B cell (primary cell): ENCODE data around the gene CYTIP. TPM values are rescaled to one million over a fixed set of nuclear protein-coding genes. Genes with fewer than 3 reads are reported as not detected.

Source experiments
- ATAC-seq: fragments of 200-7000 bp; cut with Tn5 transposase; one replicate; pipeline ENCODE4 v1.10.0; 2021; ENCODE audit warnings: low read depth, mild to moderate bottlenecking, moderate number of reproducible peaks, moderate library complexity
- CTCF ChIA-PET: fragments of 350-600 bp; sonication (Branson Sonifier 250); formaldehyde crosslinking; loops from one replicate; lab custom pipeline; 2021; ENCODE audit warnings: antibody characterized with exemption, inconsistent platforms; lab: Charles Lee
- POLR2A ChIA-PET: fragments of 350-600 bp; sonication (Branson Sonifier 250); formaldehyde crosslinking; loops from one replicate; lab custom pipeline; 2021; ENCODE audit warnings: antibody characterized with exemption; lab: Charles Lee
- DNase-seq: peaks from one replicate; pipeline ENCODE4 v3.0.0; 2013
- H2AFZ ChIP-seq: 2 replicates; pipeline ENCODE4 v1.6.1; 2012; ENCODE audit warnings: mild to moderate bottlenecking, low read depth, low read length; ENCODE audit not compliant: insufficient read depth, poor library complexity, severe bottlenecking
- H3K27ac ChIP-seq, 2 donors: 1 replicate in 1 of 2; 2 replicates in 1 of 2; pipeline ENCODE4 v1.5.1; 2012 to 2013; ENCODE audit warnings: low read length in 2 of 2, mild to moderate bottlenecking in 2 of 2, moderate library complexity in 1 of 2
- H3K27me3 ChIP-seq, 4 experiments: fragments of 200-600 bp in 1 of 4; sonication (generic) in 1 of 4; replicated peaks in 1 of 4; 1 replicate in 2 of 4; 2 replicates in 2 of 4; pipeline versions ENCODE4 v1.6.1 to v1.7.0; 2013 to 2016; ENCODE audit warnings: low read length in 3 of 4, mild to moderate bottlenecking in 2 of 4, mixed read lengths in 1 of 4, moderate library complexity in 1 of 4; ENCODE audit not compliant: insufficient read depth in 4 of 4, control insufficient read depth in 3 of 4; ENCODE audit errors: control extremely low read depth in 1 of 4
- H3K36me3 ChIP-seq, 2 experiments: replicated peaks in 1 of 2; 1 replicate in 1 of 2; 2 replicates in 1 of 2; pipeline versions ENCODE4 v1.6.1 to v1.7.1; 2013; ENCODE audit warnings: low read length in 1 of 2; ENCODE audit not compliant: insufficient read depth in 2 of 2, control insufficient read depth in 1 of 2; ENCODE audit errors: control extremely low read depth in 1 of 2, extremely low read depth in 1 of 2
- H3K4me1 ChIP-seq, 2 donors: fragments of 200-600 bp in 1 of 2; sonication (generic) in 1 of 2; 1 replicate in 1 of 2; 2 replicates in 1 of 2; pipeline versions ENCODE4 v1.5.1 to v1.6.1; 2013 to 2017; ENCODE audit warnings: low read length in 2 of 2; ENCODE audit not compliant: control insufficient read depth in 2 of 2, insufficient read depth in 2 of 2
- H3K4me2 ChIP-seq: replicated peaks from 2 replicates; pipeline ENCODE3; 2012; ENCODE audit warnings: mild to moderate bottlenecking, low read depth, low read length; ENCODE audit not compliant: poor library complexity, severe bottlenecking
- H3K4me3 ChIP-seq, 5 experiments: fragments of 200-600 bp in 1 of 5; sonication (generic) in 1 of 5; 1 replicate in 3 of 5; 2 replicates in 2 of 5; pipeline versions ENCODE4 v1.5.1 to v1.7.0; 2011 to 2016; ENCODE audit warnings: low read length in 4 of 5, mild to moderate bottlenecking in 4 of 5, low read depth in 2 of 5, control low read depth in 1 of 5, moderate library complexity in 1 of 5; ENCODE audit not compliant: insufficient read depth in 1 of 5; ENCODE audit errors: control extremely low read depth in 1 of 5, extremely low read depth in 1 of 5
- H3K79me2 ChIP-seq: fragments of 200-600 bp; sonication (generic); one replicate; pipeline ENCODE4 v1.6.0; 2016; ENCODE audit warnings: low read length; ENCODE audit not compliant: control insufficient read depth, insufficient read depth
- H3K9ac ChIP-seq: fragments of 200-600 bp; sonication (generic); 2 replicates; pipeline ENCODE4 v1.6.1; 2017; ENCODE audit warnings: mild to moderate bottlenecking, low read length, moderate library complexity
- H3K9me3 ChIP-seq, 3 donors: one replicate each; pipeline versions ENCODE4 v1.6.1 to v1.7.1; 2013; ENCODE audit warnings: low read length in 2 of 3; ENCODE audit not compliant: control insufficient read depth in 2 of 3, insufficient read depth in 1 of 3; ENCODE audit errors: control extremely low read depth in 1 of 3
- H4K20me1 ChIP-seq: 2 replicates; pipeline ENCODE4 v1.6.0; 2012; ENCODE audit warnings: mild to moderate bottlenecking, low read length; ENCODE audit not compliant: insufficient read depth, control insufficient read depth, poor library complexity, severe bottlenecking
- H3K27ac Mint-ChIP-seq: one replicate; pipeline ENCODE4 v1.8.0; 2021; ENCODE audit warnings: mixed read lengths
- H3K27me3 Mint-ChIP-seq: one replicate; pipeline ENCODE4 v1.8.0; 2021; ENCODE audit warnings: mixed read lengths
- H3K4me1 Mint-ChIP-seq: one replicate; pipeline ENCODE4 v1.8.0; 2021; ENCODE audit warnings: mixed read lengths
- H3K4me3 Mint-ChIP-seq: one replicate; pipeline ENCODE4 v1.8.0; 2021; ENCODE audit warnings: mixed read lengths
- H3K9me3 Mint-ChIP-seq: one replicate; pipeline ENCODE4 v1.8.0; 2022; ENCODE audit warnings: mixed read lengths; ENCODE audit not compliant: insufficient read depth
- CTCF ChIP-seq: fragments of 200-600 bp; IDR thresholded peaks from one replicate; pipeline ENCODE4 v1.8.0; 2022; ENCODE audit warnings: antibody characterized with exemption, mild to moderate bottlenecking
- EZH2 ChIP-seq: IDR thresholded peaks from 2 replicates; pipeline ENCODE4 v1.6.1; 2012; ENCODE audit warnings: borderline replicate concordance, low read depth, mild to moderate bottlenecking, moderate library complexity, low read length; ENCODE audit not compliant: insufficient read depth, poor library complexity, severe bottlenecking
- WGBS: methylation state at CpG from one replicate; pipeline ENCODE4 v1.1.5; 2013; ENCODE audit warnings: missing lambda C conversion rate; ENCODE audit not compliant: insufficient coverage; 5-methylcytosine and 5-hydroxymethylcytosine counted together
- intact Hi-C: fragments of 100-400 bp; cut with micrococcal nuclease; formaldehyde crosslinking; loops from one replicate; pipeline ENCODE4 v1.10.0; 2022
- polyA minus RNA-seq: library from RNA; depleted of rRNA, polyadenylated mRNA; stranded (reverse); fragments of >200 nt; gene quantifications from 2 replicates; pipeline ENCODE4 v1.2.3, GENCODE V29; 2012
- polyA plus RNA-seq: library from polyadenylated mRNA; depleted of rRNA; stranded (reverse); fragments of >200 nt; gene quantifications from 2 replicates; pipeline ENCODE4 v1.2.3, GENCODE V29; 2012
- total RNA-seq, 2 donors: library from RNA; stranded (reverse); fragments of 120-200 nt in 1 of 2; gene quantifications; 1 replicate in 1 of 2; 2 replicates in 1 of 2; pipeline versions ENCODE4 v1.2.3 to v1.2.4, GENCODE V29; 2013 to 2022

CYTIP gene
- total RNA-seq (327 and 358 TPM in 2 replicates), polyA plus RNA-seq (73.0 and 147 TPM in 2 replicates), polyA minus RNA-seq (106 and 180 TPM in 2 replicates)
- 184 TPM for total RNA-seq (2013)

GRCh38 chr2:157443795-157444640 is at the start of gene CYTIP:
CYTIP (minus strand) TSS chr2:157444089; CDS start chr2:157444020, 69 bp downstream.
- Histone ChIP-seq H3K27me3 (no peaks in the 10 kb centered on the region), H3K4me3 (peak within 1 kb of the TSS; percentile 82 to 98 (median 92)), H2AFZ (peak within 1 kb of the TSS; percentile 56), H3K4me1 (peaks cover 40 to 43% of the 10 kb centered on the region in 2 donors), H3K36me3 (peaks cover 0 to 8% of the 10 kb centered on the region in 2 experiments), H3K9me3 (no peaks in the 10 kb centered on the region), H3K4me2 (peak within 1 kb of the TSS; percentile 76), H3K27ac (peak within 1 kb of the TSS; percentile 93 to 96), H4K20me1 (peaks cover 11% of the 10 kb centered on the region), H3K9ac (peak within 1 kb of the TSS; percentile 96), H3K79me2 (peaks cover 73% of the 10 kb centered on the region)
- Mint-ChIP-seq H3K27ac (peak within 1 kb of the TSS; percentile 95), H3K9me3 (no peaks in the 10 kb centered on the region), H3K4me1 (peaks cover 39% of the 10 kb centered on the region), H3K4me3 (peak within 1 kb of the TSS; percentile 94), H3K27me3 (no peaks in the 10 kb centered on the region)
- 11% methylated on average over 6 of the region's 13 CpGs for WGBS
- TF ChIP-seq EZH2 (no peak), CTCF (no peak)
- ChIA-PET POLR2A (interaction anchor here (0.7 to 6.1 kb wide), 8 partner anchors 10 to 117 kb away, joined by 3 to 41 read pairs (median 4); no protein-coding TSS in a partner anchor), CTCF (interaction anchor here (0.6 to 2.5 kb wide), 20 partner anchors 8 to 185 kb away, joined by 3 to 27 read pairs (median 5); partner anchors contain the start of genes ACVR1C and ERMN)
- ATAC-seq (peak; percentile 58), DNase-seq (peak; percentile 88)
- intact Hi-C loops = loop anchor here (1.0 to 5.0 kb wide), 4 partner anchors 9 to 1102 kb away; no protein-coding TSS in a partner anchor
